Activated naive CD4-positive, alpha-beta T cell treated with anti-CD3 and anti-CD28 coated beads for 36 hours (primary cell): ENCODE measurements around the gene KCP. TPM values are rescaled to one million over a fixed set of nuclear protein-coding genes. Genes with fewer than 3 reads are reported as not detected.

Experiments used
- CTCF ChIA-PET: fragments of 350-600 bp; sonication (Branson Sonifier 250); formaldehyde crosslinking; loops from one replicate; lab custom pipeline; 2021; ENCODE audit warnings: antibody characterized with exemption; lab: Charles Lee
- DNase-seq: peaks from one replicate; pipeline ENCODE4 v3.0.0-alpha.2; 2020
- H3K27ac Mint-ChIP-seq: one replicate; pipeline ENCODE4 v1.8.0; 2021; ENCODE audit warnings: mild to moderate bottlenecking, mixed read lengths
- H3K27me3 Mint-ChIP-seq: one replicate; pipeline ENCODE4 v1.8.0; 2021; ENCODE audit warnings: low read depth, mixed read lengths
- H3K36me3 Mint-ChIP-seq: one replicate; pipeline ENCODE4 v1.8.0; 2021; ENCODE audit warnings: low read depth, mixed read lengths
- H3K4me1 Mint-ChIP-seq: one replicate; pipeline ENCODE4 v1.8.0; 2021; ENCODE audit warnings: low read depth, mixed read lengths
- H3K4me3 Mint-ChIP-seq: one replicate; pipeline ENCODE4 v1.8.0; 2021; ENCODE audit warnings: mild to moderate bottlenecking, moderate library complexity, mixed read lengths
- H3K9me3 Mint-ChIP-seq: one replicate; pipeline ENCODE4 v1.8.0; 2021; ENCODE audit warnings: mixed read lengths
- intact Hi-C: fragments of 100-400 bp; cut with micrococcal nuclease; formaldehyde crosslinking; loops from one replicate; pipeline ENCODE4 v1.15.1; 2023
- total RNA-seq, 2 experiments: library from RNA; stranded (reverse); gene quantifications; one replicate each; pipeline ENCODE4 v1.2.3, GENCODE V29; 2021

The KCP gene
- total RNA-seq, 2 experiments from 2014 or later: not detected

- Mint-ChIP-seq H3K27ac (no peak overlapping the region), H3K4me1 (no peaks in the 10 kb centered on the region), H3K4me3 (no peak overlapping the region), H3K9me3 (no peaks in the 10 kb centered on the region), H3K27me3 (no peaks in the 10 kb centered on the region), H3K36me3 (no peaks in the 10 kb centered on the region)
- CTCF ChIA-PET: interaction anchor here (1.3 kb wide), 1 partner anchor 167 kb away, joined by 5 read pairs; no protein-coding TSS in a partner anchor
- DNase-seq: no peak
- intact Hi-C loops: no loop called here
Measured at GRCh38 chr7:128924707-128925588, 14.4 kb upstream of the KCP start.

GRCh38 chr7:128923411-128923800, 12.9 kb upstream of the KCP start:
- no peaks in the 10 kb centered on the region for H3K9me3 Mint-ChIP-seq

GRCh38 chr7:128922496-128923410, 12.2 kb upstream of the KCP start:
- no peak overlapping the region for H3K27ac Mint-ChIP-seq
- CTCF ChIA-PET: interaction anchor here (0.6 to 1.0 kb wide), 4 partner anchors 50 to 236 kb away, joined by 3 to 4 read pairs (median 3); no protein-coding TSS in a partner anchor

More at GRCh38 chr7:128923411-128923800, 12.9 kb upstream of the KCP start:
- CTCF ChIA-PET: interaction anchor here (0.7 kb wide), 1 partner anchor 50 kb away, joined by 3 read pairs; no protein-coding TSS in a partner anchor
- Mint-ChIP-seq H3K36me3 (no peaks in the 10 kb centered on the region), H3K27me3 (peaks cover 6% of the 10 kb centered on the region), H3K4me3 (no peak overlapping the region), H3K4me1 (no peaks in the 10 kb centered on the region), H3K27ac (no peak overlapping the region)
- intact Hi-C loops: no loop called here
- DNase-seq: no peak

GRCh38 chr7:128921866-128922440, 11.4 kb upstream of the KCP start:
- Mint-ChIP-seq H3K36me3 (no peaks in the 10 kb centered on the region), H3K4me3 (no peak overlapping the region), H3K9me3 (no peaks in the 10 kb centered on the region), H3K4me1 (no peaks in the 10 kb centered on the region), H3K27ac (no peak overlapping the region), H3K27me3 (peaks cover 11% of the 10 kb centered on the region)
- DNase-seq: no peak
- intact Hi-C loops: no loop called here
- CTCF ChIA-PET: interaction anchor here (0.6 to 1.0 kb wide), 2 partner anchors 167 to 237 kb away, joined by 3 to 4 read pairs; no protein-coding TSS in a partner anchor

More at GRCh38 chr7:128922496-128923410, 12.2 kb upstream of the KCP start:
- intact Hi-C loops: no loop called here
- Mint-ChIP-seq H3K4me3 (no peak overlapping the region), H3K9me3 (no peaks in the 10 kb centered on the region), H3K4me1 (no peaks in the 10 kb centered on the region), H3K27me3 (peaks cover 8% of the 10 kb centered on the region), H3K36me3 (no peaks in the 10 kb centered on the region)
- no peak for DNase-seq

GRCh38 chr7:128920913-128921582, 10.5 kb upstream of the KCP start:
- no peak for DNase-seq
- Mint-ChIP-seq H3K36me3 (no peaks in the 10 kb centered on the region), H3K27me3 (peaks cover 19% of the 10 kb centered on the region)

DNA sequence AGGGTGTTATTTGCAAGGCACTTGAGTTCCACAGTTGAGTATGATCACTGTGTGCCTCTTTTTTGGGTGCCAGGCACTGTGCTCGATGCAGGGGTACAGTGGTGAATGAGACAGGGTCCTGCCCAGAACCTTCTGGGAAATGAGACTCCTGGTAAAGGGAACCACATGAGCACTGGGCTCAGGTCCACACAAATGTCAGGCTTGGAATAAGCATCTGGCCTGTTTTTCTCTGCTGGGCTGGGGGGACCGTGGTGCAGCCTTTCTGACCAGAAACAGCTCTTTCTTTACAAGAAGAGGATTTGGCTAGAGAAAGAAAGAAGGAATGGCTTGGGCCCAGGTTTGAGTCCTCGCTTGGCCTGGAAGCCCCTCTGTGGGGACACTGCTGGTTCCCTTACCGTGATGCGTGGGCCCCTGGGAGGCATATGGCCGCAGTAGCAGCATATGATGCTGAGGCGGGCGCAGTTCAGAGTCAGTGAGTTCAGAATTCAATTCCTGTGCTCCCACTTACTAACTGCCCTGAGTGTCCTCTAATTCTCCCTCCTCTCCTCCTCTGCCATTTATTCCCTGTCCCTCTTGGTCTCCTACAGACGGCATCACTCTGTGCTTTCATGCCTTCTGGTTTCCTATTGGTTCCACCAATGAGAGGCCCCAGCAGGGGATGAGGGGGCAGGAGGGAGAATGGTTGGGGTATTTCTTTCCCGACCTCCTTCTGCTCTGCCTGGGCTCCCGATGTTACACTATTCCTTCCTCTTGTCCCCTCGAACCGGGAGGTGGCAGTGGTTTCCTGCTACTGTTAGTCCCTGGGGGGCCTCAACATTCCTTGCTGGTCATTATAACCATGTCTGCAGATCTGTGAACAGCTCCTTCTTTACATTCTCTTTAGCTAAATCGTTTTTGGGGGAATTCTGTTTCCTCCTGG, 9.6 kb upstream of the KCP start:
- Mint-ChIP-seq H3K4me1 (peaks cover 4% of the 10 kb centered on the region), H3K9me3 (no peaks in the 10 kb centered on the region), H3K4me3 (no peak overlapping the region), H3K36me3 (no peaks in the 10 kb centered on the region), H3K27me3 (peaks cover 24% of the 10 kb centered on the region), H3K27ac (no peak overlapping the region)
- intact Hi-C loops: no loop called here
- CTCF ChIA-PET: interaction anchor here (0.6 kb wide), 1 partner anchor 187 kb away, joined by 3 read pairs; no protein-coding TSS in a partner anchor
- no peak for DNase-seq

More at GRCh38 chr7:128920913-128921582, 10.5 kb upstream of the KCP start:
- Mint-ChIP-seq H3K9me3 (no peaks in the 10 kb centered on the region), H3K4me1 (no peaks in the 10 kb centered on the region), H3K4me3 (no peak overlapping the region), H3K27ac (no peak overlapping the region)
- intact Hi-C loops: no loop called here
- CTCF ChIA-PET: no interaction called here

DNA sequence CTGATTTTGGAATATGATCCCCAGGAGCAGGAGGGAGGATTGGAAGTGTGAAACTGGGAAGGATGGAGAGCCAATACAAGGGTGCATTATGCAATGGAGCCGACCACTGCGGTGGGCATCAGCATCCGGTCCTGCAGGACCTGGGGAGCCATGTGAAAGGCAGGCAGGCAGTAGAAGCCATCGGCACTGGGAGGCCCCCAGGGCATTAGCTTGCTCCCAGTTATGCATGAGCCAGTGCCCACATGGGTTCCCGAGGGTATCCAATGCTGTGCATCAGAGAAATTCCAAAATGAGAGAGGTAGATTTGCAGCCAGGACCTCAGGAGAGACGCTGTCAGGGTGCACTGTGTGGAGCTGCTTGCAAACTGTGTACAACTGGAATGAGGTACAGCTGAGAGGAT, 8.7 kb upstream of the KCP start:
- intact Hi-C loops: no loop called here
- H3K27me3 Mint-ChIP-seq: peaks cover 30% of the 10 kb centered on the region
- H3K9me3 Mint-ChIP-seq: no peaks in the 10 kb centered on the region

GRCh38 chr7:128918016-128918665, 7.6 kb upstream of the KCP start:
- Mint-ChIP-seq H3K9me3 (no peaks in the 10 kb centered on the region), H3K27me3 (peaks cover 35% of the 10 kb centered on the region), H3K27ac (no peak overlapping the region), H3K4me3 (no peak overlapping the region), H3K36me3 (no peaks in the 10 kb centered on the region), H3K4me1 (peaks cover 10% of the 10 kb centered on the region)
- DNase-seq: no peak
- intact Hi-C loops: no loop called here
- CTCF ChIA-PET: interaction anchor here (1.2 kb wide), 1 partner anchor 173 kb away, joined by 3 read pairs; no protein-coding TSS in a partner anchor

More for the DNA sequence above, 8.7 kb upstream of the KCP start:
- Mint-ChIP-seq H3K27ac (no peak overlapping the region), H3K4me3 (no peak overlapping the region), H3K36me3 (no peaks in the 10 kb centered on the region), H3K4me1 (peaks cover 9% of the 10 kb centered on the region)
- no peak for DNase-seq
- CTCF ChIA-PET: interaction anchor here (0.6 kb wide), 1 partner anchor 188 kb away, joined by 3 read pairs; no protein-coding TSS in a partner anchor

- DNase-seq: no peak
- Mint-ChIP-seq H3K4me3 (no peak overlapping the region), H3K27me3 (peaks cover 36% of the 10 kb centered on the region), H3K9me3 (no peaks in the 10 kb centered on the region), H3K4me1 (peaks cover 10% of the 10 kb centered on the region), H3K36me3 (no peaks in the 10 kb centered on the region), H3K27ac (no peak overlapping the region)
- CTCF ChIA-PET: interaction anchor here (1.2 kb wide), 1 partner anchor 174 kb away, joined by 3 read pairs; no protein-coding TSS in a partner anchor
- intact Hi-C loops: no loop called here
Measured at GRCh38 chr7:128917122-128917521, 6.6 kb upstream of the KCP start.

DNA sequence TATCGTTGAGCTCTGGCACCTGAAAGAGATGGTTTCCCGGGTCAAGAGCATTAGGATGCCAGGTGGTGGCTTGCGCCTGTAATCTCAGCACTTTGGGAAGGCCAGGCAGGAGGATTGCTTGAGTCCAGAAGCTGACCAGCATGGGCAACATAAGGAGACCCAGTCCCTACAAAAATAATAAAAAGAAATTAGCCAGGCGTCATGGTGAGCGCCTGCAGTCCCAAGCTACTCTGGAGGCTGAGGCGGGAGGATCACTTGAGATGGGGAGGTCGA, 6.1 kb upstream of the KCP start:
- Mint-ChIP-seq H3K4me1 (peaks cover 10% of the 10 kb centered on the region), H3K27me3 (peaks cover 41% of the 10 kb centered on the region), H3K9me3 (no peaks in the 10 kb centered on the region), H3K27ac (no peak overlapping the region), H3K4me3 (no peak overlapping the region), H3K36me3 (no peaks in the 10 kb centered on the region)
- intact Hi-C loops: no loop called here
- CTCF ChIA-PET: no interaction called here
- no peak for DNase-seq
